H9 (cell line): Measurements from ENCODE around the gene SWAP70. TPM values are rescaled to one million over a fixed set of nuclear protein-coding genes. Genes with fewer than 3 reads are reported as not detected.

ENCODE experiments used
- DNase-seq: peaks from one replicate; pipeline ENCODE4 v3.0.0-alpha.2; 2017
- H2AFZ ChIP-seq: one replicate; pipeline ENCODE4 v1.6.1; 2013; ENCODE audit warnings: mild to moderate bottlenecking, low read length, control low read depth, moderate library complexity
- H2AK5ac ChIP-seq: 2 replicates; pipeline ENCODE4 v1.6.1; 2013; ENCODE audit warnings: low read length, control low read depth, mixed read lengths; ENCODE audit not compliant: insufficient read length
- H2BK120ac ChIP-seq: one replicate; pipeline ENCODE4 v1.6.1; 2013; ENCODE audit warnings: low read depth, mild to moderate bottlenecking, low read length, control low read depth, inconsistent platforms; ENCODE audit not compliant: poor library complexity, severe bottlenecking
- H2BK12ac ChIP-seq: 2 replicates; pipeline ENCODE4 v1.6.1; 2013; ENCODE audit warnings: low read length, control low read depth, mixed read lengths, low read depth; ENCODE audit not compliant: insufficient read length
- H2BK15ac ChIP-seq: 2 replicates; pipeline ENCODE4 v1.6.1; 2013; ENCODE audit warnings: low read depth, low read length, control low read depth
- H2BK20ac ChIP-seq: one replicate; pipeline ENCODE4 v1.6.1; 2013; ENCODE audit warnings: low read depth, mild to moderate bottlenecking, low read length, control low read depth, inconsistent platforms; ENCODE audit not compliant: poor library complexity, severe bottlenecking
- H2BK5ac ChIP-seq: 2 replicates; pipeline ENCODE4 v1.6.1; 2013; ENCODE audit warnings: low read length, control low read depth, mixed read lengths; ENCODE audit not compliant: insufficient read length
- H3K14ac ChIP-seq: 2 replicates; pipeline ENCODE4 v1.6.1; 2013; ENCODE audit warnings: low read length, control low read depth; ENCODE audit not compliant: insufficient read depth
- H3K18ac ChIP-seq: 2 replicates; pipeline ENCODE4 v1.6.1; 2013; ENCODE audit warnings: low read depth, mild to moderate bottlenecking, mixed read lengths, low read length, control low read depth; ENCODE audit not compliant: insufficient read length
- H3K23ac ChIP-seq: 2 replicates; pipeline ENCODE4 v1.6.1; 2013; ENCODE audit warnings: low read length, control low read depth, mixed read lengths, low read depth; ENCODE audit not compliant: insufficient read length
- H3K23me2 ChIP-seq: 2 replicates; pipeline ENCODE4 v1.6.1; 2013; ENCODE audit warnings: low read depth, mild to moderate bottlenecking, mixed read lengths, low read length, control low read depth; ENCODE audit not compliant: insufficient read length, poor library complexity, severe bottlenecking
- H3K27ac ChIP-seq: 2 replicates; pipeline ENCODE4 v1.5.1; 2013; ENCODE audit warnings: low read length, control low read depth, mixed read lengths, low read depth; ENCODE audit not compliant: insufficient read length
- H3K27me3 ChIP-seq: 2 replicates; pipeline ENCODE4 v1.6.1; 2013; ENCODE audit warnings: low read length, control low read depth, inconsistent platforms; ENCODE audit not compliant: insufficient read depth
- H3K4ac ChIP-seq: 2 replicates; pipeline ENCODE4 v1.6.1; 2013; ENCODE audit warnings: low read depth, mild to moderate bottlenecking, control low read depth, inconsistent platforms, low read length, moderate library complexity
- H3K4me1 ChIP-seq: 2 replicates; pipeline ENCODE4 v1.6.1; 2013; ENCODE audit warnings: low read length, control low read depth, inconsistent platforms; ENCODE audit not compliant: insufficient read depth
- H3K4me2 ChIP-seq: 2 replicates; pipeline ENCODE4 v1.6.1; 2013; ENCODE audit warnings: low read length, control low read depth, mixed read lengths; ENCODE audit not compliant: insufficient read length, insufficient read depth
- H3K56ac ChIP-seq: 2 replicates; pipeline ENCODE4 v1.6.1; 2013; ENCODE audit warnings: low read depth, mild to moderate bottlenecking, mixed read lengths, low read length, control low read depth; ENCODE audit not compliant: insufficient read length
- H3K79me1 ChIP-seq: 2 replicates; pipeline ENCODE4 v1.6.1; 2013; ENCODE audit warnings: low read depth, mild to moderate bottlenecking, moderate library complexity, low read length, control low read depth, inconsistent platforms; ENCODE audit not compliant: insufficient read depth, poor library complexity, severe bottlenecking
- H3K79me2 ChIP-seq: 2 replicates; pipeline ENCODE4 v1.6.1; 2013; ENCODE audit warnings: low read length, control low read depth, inconsistent platforms; ENCODE audit not compliant: insufficient read depth
- H3K9ac ChIP-seq: 2 replicates; pipeline ENCODE4 v1.6.1; 2013; ENCODE audit warnings: low read length, control low read depth, mixed read lengths; ENCODE audit not compliant: insufficient read length; ENCODE audit errors: extremely low read depth
- H3K9me3 ChIP-seq: one replicate; pipeline ENCODE4 v1.6.1; 2013; ENCODE audit warnings: low read depth, low read length, inconsistent platforms; ENCODE audit not compliant: control insufficient read depth
- H3T11ph ChIP-seq: one replicate; pipeline ENCODE4 v1.6.1; 2013; ENCODE audit warnings: mild to moderate bottlenecking, low read length, control low read depth, inconsistent platforms
- H4K20me1 ChIP-seq: one replicate; pipeline ENCODE4 v1.6.1; 2013; ENCODE audit not compliant: control insufficient read depth, insufficient read length, insufficient read depth
- H4K5ac ChIP-seq: 2 replicates; pipeline ENCODE4 v1.6.1; 2013; ENCODE audit warnings: low read depth, mild to moderate bottlenecking, mixed read lengths, low read length, control low read depth; ENCODE audit not compliant: insufficient read length
- H4K8ac ChIP-seq: replicated peaks from 2 replicates; pipeline ENCODE4 v1.6.1; 2013; ENCODE audit warnings: low read length, control low read depth, mixed read lengths, low read depth; ENCODE audit not compliant: insufficient read length
- H4K91ac ChIP-seq: 2 replicates; pipeline ENCODE4 v1.6.1; 2013; ENCODE audit warnings: low read depth, mild to moderate bottlenecking, moderate library complexity, mixed read lengths, low read length, control low read depth; ENCODE audit not compliant: insufficient read length
- H3K27ac Mint-ChIP-seq, 3 experiments: 2 replicates in 2 of 3; 3 replicates in 1 of 3; pipeline ENCODE4 v1.8.0; 2020 to 2021; ENCODE audit warnings: mixed read lengths in 3 of 3, mild to moderate bottlenecking in 1 of 3, moderate library complexity in 1 of 3
- H3K27me3 Mint-ChIP-seq: 2 replicates; pipeline ENCODE4 v1.8.0; 2021; ENCODE audit warnings: low read depth, mild to moderate bottlenecking, moderate library complexity, mixed read lengths
- H3K36me3 Mint-ChIP-seq, 3 experiments: 2 replicates in 2 of 3; 3 replicates in 1 of 3; pipeline ENCODE4 v1.8.0; 2020 to 2021; ENCODE audit warnings: low read depth in 3 of 3, mixed read lengths in 3 of 3; ENCODE audit not compliant: insufficient read depth in 1 of 3
- H3K4me1 Mint-ChIP-seq, 2 experiments: 2 replicates each; pipeline ENCODE4 v1.8.0; 2020; ENCODE audit warnings: mixed read lengths in 2 of 2
- H3K4me3 Mint-ChIP-seq, 2 experiments: 2 replicates in 1 of 2; 3 replicates in 1 of 2; pipeline ENCODE4 v1.8.0; 2020 to 2021; ENCODE audit warnings: mild to moderate bottlenecking in 2 of 2, mixed read lengths in 2 of 2, moderate library complexity in 1 of 2
- H3K9me3 Mint-ChIP-seq, 2 experiments: 2 replicates in 1 of 2; 3 replicates in 1 of 2; pipeline ENCODE4 v1.8.0; 2020; ENCODE audit warnings: mild to moderate bottlenecking in 2 of 2, mixed read lengths in 2 of 2, moderate library complexity in 1 of 2
- CTCF ChIP-seq: fragments of 200-600 bp; sonication (generic); conservative IDR thresholded peaks from 3 replicates; pipeline ENCODE4 v1.8.0; 2021; ENCODE audit warnings: antibody characterized with exemption, mild to moderate bottlenecking
- WGBS: extraction: QIAGEN DNeasy Blood & Tissue Kit; methylation state at CpG from one replicate; pipeline ENCODE4 v1.1.7; 2013; ENCODE audit warnings: missing lambda C conversion rate, low lambda C conversion rate, mixed read lengths; ENCODE audit not compliant: insufficient read length; ENCODE audit errors: extremely low coverage; 5-methylcytosine and 5-hydroxymethylcytosine counted together
- total RNA-seq: library from RNA; stranded (reverse); gene quantifications from 2 replicates; pipeline ENCODE4 v1.2.1, GENCODE V29; 2021

The SWAP70 gene
- total RNA-seq, 1 experiment from 2014 or later = 34.4 TPM

GRCh38 chr11:9773524-9773923 is 109.6 kb downstream of the SWAP70 start:
- Mint-ChIP-seq H3K27ac (no peak overlapping the region), H3K9me3 (no peaks in the 10 kb centered on the region), H3K27me3 (no peaks in the 10 kb centered on the region), H3K4me3 (no peak overlapping the region), H3K36me3 (peaks cover 0 to 10% (median 2%) of the 10 kb centered on the region in 3 experiments; a peak in 3 of 7 replicates), H3K4me1 (peaks cover 40 to 41% of the 10 kb centered on the region in 2 experiments)
- Histone ChIP-seq H4K8ac (no peak overlapping the region), H2BK20ac (no peak overlapping the region), H3K79me1 (no peaks in the 10 kb centered on the region), H2AK5ac (no peak overlapping the region), H4K91ac (no peak overlapping the region), H3T11ph (no peak overlapping the region), H2BK15ac (no peak overlapping the region), H3K18ac (no peak overlapping the region), H3K27me3 (no peaks in the 10 kb centered on the region), H2BK120ac (no peak overlapping the region), H4K20me1 (no peaks in the 10 kb centered on the region), H4K5ac (no peak overlapping the region), H3K23me2 (no peaks in the 10 kb centered on the region), H2BK12ac (no peak overlapping the region), H3K9ac (no peak overlapping the region), H3K79me2 (no peaks in the 10 kb centered on the region), H2BK5ac (no peak overlapping the region), H3K23ac (no peak overlapping the region), H2AFZ (no peak overlapping the region), H3K4me1 (peaks cover 10% of the 10 kb centered on the region; the same call in 1 of the 2 replicates), H3K4me2 (no peak overlapping the region), H3K27ac (no peak overlapping the region), H3K56ac (no peak overlapping the region), H3K14ac (no peak overlapping the region), H3K9me3 (no peaks in the 10 kb centered on the region), H3K4ac (no peak overlapping the region)
- DNase-seq = no peak
- TF ChIP-seq CTCF = no peak
- WGBS = no CpG with 5 or more reads among the region's 2 CpGs
